ENCODE measurements around the gene LY6G5C.

The LY6G5C gene

DNA sequence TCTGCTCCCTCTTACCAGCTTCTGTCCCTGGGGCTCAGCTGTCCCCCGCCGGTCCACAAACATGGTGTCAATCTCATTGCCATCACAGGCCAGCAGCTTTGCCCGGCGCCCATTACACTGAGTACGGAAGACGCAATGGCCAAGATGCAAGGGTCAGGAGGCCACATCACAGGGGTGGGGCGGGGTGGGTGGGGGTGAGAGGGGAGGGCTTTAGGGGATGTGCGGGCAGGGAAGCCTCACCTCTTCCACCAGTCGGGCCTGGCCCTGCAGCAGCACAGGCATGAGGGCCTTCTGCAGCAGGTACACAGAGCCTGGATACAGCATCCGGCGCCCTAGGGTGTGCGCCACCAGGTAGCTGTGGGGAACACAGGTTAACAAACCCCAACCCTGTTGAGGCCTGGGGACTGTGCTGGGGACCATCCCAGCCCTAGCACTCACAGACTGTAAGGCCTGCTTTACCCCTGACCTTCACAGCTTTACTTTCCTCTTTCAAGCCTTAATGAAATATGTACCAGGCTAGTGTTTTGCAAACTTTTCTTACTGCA, 10.8 kb upstream of the LY6G5C start:
- DNase-seq (ENCODE audit: low read depth in 2 of 2), result no peak

DNA sequence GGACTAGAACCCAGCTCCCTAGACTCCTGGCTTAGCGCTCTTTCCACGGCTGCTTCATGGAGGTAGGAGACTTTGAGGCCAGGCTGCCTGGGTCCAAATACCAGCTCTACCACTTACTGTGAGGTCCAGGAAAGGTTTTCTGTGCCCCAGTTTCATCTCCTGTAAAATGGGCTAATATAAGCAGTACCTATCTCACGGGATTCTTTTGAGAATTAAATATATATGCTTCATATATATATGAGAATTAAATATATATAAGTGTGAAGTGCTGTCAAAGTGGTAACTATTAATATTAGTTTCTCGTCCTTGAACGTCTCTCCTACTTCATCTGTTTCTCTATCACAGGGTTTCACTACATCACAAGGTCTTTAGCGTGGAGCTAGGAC, 10.2 kb upstream of the LY6G5C start:
- DNase-seq (ENCODE audit: low read depth in 2 of 2), result no peak

- no peak for DNase-seq (ENCODE audit: low read depth in 2 of 2)
Observed at GRCh38 chr6:31690231-31691077, 9.6 kb upstream of the LY6G5C start.

DNA sequence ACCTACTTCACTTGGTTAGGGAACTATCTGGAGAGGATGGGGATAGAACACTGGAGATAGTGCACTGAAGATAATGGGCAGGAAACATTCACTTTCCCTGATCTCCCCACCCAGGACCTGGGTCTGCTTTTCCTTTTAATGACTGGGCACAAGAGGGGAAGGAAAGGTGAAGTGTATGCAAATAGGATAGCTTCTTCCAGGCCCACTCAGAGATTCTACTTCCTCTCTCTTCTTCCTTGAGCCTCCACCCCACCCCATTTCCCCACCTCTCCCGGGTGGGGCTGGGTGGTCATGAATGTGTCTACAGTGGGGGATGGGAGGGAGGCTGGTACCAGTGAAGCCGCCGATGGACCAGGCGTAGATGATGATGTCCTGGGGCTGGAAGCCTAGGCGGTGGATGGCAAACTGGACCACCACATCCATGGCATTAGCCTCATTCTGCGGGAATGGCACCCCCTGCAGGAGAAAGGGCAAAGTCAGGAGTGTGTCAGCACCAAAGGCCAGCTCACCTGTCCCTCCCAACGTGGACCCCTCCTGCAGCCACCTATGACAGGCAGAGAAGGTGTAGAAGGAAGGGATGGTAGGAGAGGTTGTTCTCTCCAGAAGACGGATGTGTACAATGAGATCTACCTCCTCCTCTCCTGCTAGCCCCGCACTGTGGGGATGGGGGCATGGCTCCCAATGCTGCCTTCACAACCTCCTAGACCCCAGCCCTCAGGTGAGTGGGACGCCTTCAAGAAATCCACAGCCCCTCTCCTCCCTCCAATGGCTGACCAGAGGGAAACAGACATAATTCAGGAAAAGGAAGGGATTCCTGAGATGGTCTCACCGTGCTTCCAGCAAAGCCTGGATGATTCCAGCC, 8.6 kb upstream of the LY6G5C start:
- DNase-seq (ENCODE audit: low read depth in 2 of 2), result no peak

GRCh38 chr6:31687860-31688693, 7.2 kb upstream of the LY6G5C start:
- no peak for DNase-seq (ENCODE audit: low read depth in 2 of 2)

- DNase-seq (ENCODE audit: low read depth in 2 of 2), result no peak
Observed at GRCh38 chr6:31687321-31687720, 6.5 kb upstream of the LY6G5C start.

GRCh38 chr6:31686483-31686882, 5.6 kb upstream of the LY6G5C start:
- no peak for DNase-seq (ENCODE audit: low read depth in 2 of 2)

DNA sequence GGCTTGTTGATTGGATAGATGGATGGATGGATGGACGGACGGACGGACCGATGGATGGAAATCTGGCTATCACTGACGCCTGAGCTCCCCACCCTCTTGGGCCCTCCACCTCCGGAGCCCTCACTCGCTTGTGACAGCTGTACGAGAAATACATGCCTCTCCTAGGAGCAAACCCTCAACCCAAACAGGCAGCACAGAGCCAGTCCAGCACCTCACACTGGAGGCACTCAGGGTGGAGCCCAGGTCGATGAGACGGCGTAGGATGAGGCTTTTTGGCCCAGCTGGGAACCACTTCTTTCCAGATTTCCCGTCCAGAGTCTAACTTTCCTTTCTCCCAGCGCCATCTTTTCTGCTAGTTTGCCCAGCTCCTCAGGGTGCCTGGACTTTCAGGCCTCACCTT, 2.7 kb upstream of the LY6G5C start:
- DNase-seq (ENCODE audit: low read depth in 2 of 2), result no peak

DNA sequence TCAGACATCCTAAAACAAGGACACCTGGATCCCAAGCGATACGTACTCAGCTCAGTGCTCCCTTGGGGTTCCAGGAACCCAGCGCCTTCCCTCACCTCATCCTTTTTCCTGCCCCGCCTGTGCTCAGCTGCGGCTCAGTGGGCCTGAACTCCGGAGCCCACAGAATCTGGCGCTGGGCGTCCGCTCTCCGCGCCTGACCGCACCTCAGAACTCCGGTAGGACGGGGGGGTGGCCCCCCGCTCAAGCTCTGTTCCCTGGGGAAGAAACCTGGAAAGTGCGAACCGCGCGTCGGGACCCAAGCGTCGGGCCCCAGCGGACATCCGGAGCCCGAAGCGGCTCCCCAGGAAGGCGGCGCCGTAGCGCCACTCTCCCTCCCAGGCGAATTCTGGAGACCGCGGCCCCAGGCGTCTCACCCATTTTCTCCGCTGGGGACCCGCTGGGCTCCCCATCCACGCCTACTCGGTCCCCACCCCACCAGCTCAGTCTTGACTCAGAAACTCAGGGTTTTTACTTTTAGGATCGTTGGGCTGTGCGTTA, 336 bp upstream of the LY6G5C start:
- DNase-seq (ENCODE audit: low read depth in 2 of 2), result peak in 1 of 2 donors; percentile 44

DNA sequence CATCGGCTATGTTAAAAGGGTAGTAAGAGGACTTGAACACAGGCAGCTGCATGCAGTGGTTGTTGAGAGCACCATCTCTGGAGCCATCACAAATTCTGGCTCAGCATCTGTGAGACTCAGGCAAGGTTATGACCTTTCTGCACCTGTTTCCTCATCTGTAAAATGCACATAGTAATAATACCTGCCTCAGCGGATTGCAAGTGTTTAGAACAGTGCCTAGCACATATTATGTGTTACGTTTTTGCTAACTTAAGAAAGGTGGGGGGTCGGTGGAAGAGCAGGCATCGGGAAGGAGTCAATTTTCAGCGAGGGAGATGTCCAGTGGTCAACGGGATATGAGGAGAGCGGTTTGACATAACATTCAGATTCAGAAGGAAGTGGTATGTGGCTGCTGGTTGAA, 2.9 kb downstream of the LY6G5C start:
- no peak for DNase-seq (ENCODE audit: low read depth in 2 of 2)

DNA sequence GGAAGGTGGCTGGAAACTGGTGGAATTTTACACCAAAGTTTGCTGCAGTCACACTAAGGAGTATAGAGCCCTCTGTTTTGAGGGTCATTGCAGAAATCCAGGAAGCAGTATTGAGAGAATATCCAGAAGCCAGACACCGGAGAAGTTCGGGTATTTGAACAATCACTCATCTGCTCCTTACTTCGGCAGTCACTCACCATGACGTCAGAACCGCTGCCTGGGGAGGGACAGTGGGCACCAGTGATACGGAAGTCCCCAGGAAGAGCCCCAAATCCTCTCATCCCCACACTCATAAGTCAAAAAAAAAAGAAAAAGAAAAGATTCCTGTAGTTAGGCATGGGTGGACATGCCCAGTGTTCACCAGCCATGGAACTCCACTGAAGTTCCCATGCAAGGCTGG, 4.0 kb downstream of the LY6G5C start:
- no peak for DNase-seq (ENCODE audit: low read depth in 2 of 2)

DNA sequence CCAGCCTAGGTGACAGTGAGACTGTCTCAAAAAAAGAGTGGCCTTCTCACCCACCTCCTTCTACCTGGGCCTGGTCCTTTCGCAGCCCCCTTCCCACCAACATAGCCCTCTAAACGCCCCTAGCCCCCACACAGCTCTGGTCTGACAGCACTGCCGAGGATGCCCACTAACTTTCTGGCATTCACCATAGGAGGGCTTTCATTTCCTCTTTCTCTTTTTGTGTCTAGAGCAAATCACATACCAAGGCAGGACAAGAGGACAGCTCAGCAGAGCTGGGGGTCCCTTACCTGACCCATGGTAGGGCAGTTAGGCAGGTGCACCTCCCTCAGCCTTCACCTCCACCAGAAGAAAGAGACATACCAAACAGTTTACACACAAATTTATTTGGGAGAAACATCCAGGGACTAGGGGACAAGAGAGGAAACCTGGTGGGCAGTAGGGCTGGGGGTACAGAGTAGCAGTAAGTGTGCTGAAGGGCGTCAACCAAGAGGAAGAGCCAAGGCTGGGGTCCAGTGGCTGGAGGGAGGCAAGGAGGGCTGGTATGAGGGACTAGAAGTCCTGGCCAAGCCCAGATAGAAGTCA, 4.5 kb downstream of the LY6G5C start:
- DNase-seq (ENCODE audit: low read depth in 2 of 2), result no peak

DNA sequence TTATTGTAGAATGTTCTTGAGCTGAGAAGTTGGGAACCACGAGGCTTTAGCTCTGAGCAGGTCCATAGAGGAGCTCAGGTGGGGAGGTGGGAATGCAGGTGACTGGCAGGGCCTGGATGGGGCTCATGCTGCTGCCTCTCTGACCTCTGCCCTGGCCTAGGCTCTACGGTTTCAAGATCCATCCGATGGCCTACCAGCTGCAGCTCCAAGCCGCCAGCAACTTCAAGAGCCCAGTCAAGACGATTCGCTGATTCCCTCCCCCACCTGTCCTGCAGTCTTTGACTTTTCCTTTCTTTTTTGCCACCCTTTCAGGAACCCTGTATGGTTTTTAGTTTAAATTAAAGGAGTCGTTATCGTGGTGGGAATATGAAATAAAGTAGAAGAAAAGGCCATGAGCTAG, 11.2 kb downstream of the LY6G5C start, which contains the start of gene LY6G5B:
TSS of gene LY6G5B (plus strand) at position 301 of the 400 bp plus-strand sequence. CDS start 975 bp downstream, outside the sequence.
- no peak for DNase-seq (ENCODE audit: low read depth in 2 of 2)

GRCh38 chr6:31666337-31666965, 14.4 kb downstream of the LY6G5C start:
- no peak for DNase-seq (ENCODE audit: low read depth in 2 of 2)

GRCh38 chr6:31665501-31666336, 15.1 kb downstream of the LY6G5C start, which contains the start of gene CSNK2B:
TSS of gene CSNK2B (plus strand) at chr6:31666080. CDS start at chr6:31666832, 752 bp downstream.
- peak; percentile 97 for DNase-seq (ENCODE audit: low read depth in 2 of 2)

DNA sequence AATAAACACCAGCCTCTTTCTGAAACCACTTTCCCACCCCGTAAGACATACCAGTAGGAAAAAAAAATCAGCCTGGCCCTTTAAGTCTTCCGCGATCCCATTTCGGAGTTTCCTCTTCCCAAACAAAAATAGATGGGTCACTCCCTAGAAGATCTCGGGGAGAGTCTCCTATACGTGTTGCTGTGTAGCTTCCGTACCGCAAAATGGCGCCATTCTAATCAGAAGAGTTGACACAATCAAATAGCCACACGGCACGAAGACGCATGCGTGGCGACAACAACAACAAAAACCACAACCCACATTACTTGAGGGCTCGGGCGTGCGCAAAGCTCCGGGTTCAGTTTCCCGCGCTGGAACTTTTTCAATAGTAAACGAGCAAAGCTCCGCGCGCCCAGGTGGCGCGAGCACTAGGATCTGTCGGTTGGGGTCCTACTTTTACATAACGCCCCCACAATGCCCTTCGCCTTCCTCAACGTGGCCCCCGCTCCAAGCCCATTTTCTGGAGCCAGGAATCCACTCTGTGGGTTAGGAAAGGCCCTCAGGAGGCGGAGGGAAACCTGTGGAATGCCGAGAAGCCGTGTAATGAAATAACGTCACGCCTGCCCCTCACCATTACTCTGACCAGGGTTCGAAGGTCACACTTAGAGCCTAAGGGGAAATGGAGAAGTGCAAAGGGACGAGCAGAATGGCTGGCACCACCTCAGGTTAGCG, 15.9 kb downstream of the LY6G5C start, which contains the start of gene GPANK1:
TSS of gene GPANK1 (minus strand) at position 208 of the 711 bp plus-strand sequence. CDS start 519 bp downstream, outside the sequence.
- peak; percentile 77 to 84 for DNase-seq (ENCODE audit: low read depth in 2 of 2)

- no peak for DNase-seq (ENCODE audit: low read depth in 2 of 2)
Observed at GRCh38 chr6:31663961-31664789, 16.7 kb downstream of the LY6G5C start.
